GM19328 (cell line): ENCODE data around the gene NPDC1.

Experiments used
- ATAC-seq: cut with Tn5 transposase; IDR thresholded peaks from one replicate; pipeline ENCODE4 v1.9.1; 2021; ENCODE audit warnings: mild to moderate bottlenecking, moderate library complexity; ENCODE audit not compliant: unreplicated experiment

The NPDC1 gene, protein sequence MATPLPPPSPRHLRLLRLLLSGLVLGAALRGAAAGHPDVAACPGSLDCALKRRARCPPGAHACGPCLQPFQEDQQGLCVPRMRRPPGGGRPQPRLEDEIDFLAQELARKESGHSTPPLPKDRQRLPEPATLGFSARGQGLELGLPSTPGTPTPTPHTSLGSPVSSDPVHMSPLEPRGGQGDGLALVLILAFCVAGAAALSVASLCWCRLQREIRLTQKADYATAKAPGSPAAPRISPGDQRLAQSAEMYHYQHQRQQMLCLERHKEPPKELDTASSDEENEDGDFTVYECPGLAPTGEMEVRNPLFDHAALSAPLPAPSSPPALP

DNA sequence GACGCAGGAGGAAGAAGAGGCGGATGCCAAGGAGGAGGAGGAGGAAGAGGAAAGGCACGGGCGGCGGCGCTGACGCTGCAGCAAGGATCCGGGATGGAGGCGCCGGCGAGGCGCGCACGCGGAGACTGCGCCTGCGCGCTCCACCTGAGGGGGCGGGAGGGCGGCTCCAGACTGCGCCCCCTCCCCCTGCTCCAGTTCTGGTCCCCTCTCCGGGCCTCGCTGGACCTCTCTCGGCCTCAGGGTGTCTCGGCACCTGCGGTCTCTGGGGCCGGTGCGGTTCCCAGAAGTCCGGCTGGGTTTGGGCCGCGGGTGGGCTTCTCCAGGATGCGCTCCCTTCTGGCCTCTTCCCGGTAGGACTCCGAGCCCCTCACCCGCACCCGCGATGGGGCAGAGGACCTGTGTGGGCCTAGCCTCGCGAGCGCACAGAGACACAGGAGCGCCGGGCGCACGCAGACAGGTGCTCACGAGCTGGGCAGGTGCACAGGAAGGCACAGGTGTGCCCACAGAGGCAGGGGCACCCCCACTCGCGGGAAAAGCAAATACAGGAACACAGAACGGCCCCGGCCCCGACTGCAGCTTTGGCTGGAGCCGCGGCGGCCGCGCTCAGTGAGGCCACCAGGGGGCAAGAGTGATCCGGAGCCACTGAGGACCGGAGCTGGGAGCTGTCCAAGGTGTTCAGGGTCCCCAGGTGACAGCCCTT lies at the start of gene NPDC1:
Gene NPDC1, minus strand, starts transcription at position 90 of the 700 bp plus-strand sequence. CDS start 188 bp downstream, outside the sequence.
- no peak for ATAC-seq

DNA sequence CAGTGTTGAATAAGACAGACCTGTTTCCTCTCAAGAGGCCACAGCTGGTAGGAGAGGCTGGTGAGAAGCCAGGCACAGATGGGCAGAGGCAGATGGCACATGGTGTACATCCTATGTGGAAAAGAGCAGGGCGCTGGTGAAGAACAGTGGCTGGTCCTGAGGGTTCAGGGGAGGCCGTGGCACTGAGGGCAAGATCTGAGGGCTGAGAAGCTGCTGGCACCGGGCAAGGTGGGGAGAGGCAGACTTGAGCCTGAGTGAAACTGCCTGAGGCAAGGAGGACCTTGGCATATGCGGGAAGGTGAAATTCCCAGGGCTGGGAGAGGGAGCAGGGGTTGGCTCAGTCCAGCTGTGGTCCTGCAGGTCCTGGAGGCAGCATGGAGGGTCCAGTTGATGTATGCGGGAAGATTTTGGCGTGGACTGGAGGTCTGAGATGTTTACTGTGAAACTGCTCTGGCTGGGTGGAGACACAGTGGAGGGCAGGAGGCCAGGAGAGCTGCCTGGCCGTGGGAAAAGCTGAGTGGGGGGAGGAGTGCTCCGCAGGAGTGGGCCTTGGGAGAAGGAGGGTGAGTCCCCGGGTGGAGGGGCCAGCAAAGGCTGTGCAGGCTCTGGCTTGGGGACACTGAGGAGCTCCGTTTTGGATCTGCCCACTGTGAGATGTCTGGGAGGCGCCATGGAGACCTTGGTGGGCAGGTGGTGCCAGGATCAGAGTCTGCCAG lies 43.4 kb upstream of the NPDC1 start:
- no peak for ATAC-seq

DNA sequence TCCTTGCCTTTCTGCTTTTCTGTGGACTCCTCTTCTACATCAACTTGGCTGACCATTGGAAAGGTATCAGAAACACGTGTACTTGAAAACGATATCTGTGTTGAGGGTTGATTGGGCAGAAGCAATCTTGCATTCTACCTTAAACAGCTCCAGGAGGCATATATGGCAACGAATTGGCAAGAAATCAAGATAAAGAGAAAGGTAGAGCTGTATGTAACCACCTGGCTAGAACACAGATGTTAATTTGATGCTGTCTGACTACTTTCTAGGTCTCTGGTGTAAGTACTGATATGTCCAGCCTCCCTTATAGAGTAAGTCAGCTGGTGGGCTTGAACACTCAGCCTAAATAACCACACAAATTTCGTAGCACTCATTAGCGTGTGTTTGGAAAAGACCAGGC lies 42.1 kb upstream of the NPDC1 start:
- no peak for ATAC-seq

DNA sequence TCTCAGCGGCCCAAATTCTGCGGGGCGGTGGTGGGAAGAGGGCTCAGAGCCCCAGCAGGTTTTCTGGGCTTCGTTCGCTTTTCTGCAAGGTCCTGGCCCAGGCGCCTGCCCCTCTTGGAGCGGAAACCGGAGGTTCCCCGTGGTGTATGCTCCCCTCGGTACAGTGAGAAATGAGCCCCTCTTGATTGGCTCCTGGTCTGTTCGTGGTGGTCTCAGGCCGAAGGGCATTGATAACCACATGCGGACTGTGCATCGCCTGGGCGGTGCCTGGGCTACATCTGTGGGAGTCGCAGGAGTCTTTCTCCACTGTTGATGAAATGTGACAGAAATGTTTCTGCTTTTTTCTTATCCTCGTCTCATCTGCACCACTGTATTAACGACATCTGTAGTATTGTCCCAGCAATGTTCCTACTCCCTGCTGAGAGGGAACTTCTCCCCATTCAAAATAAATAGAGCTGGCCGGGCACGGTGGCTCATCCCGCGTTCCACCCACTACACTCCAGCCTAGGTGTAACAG lies 41.5 kb upstream of the NPDC1 start:
- no peak for ATAC-seq

DNA sequence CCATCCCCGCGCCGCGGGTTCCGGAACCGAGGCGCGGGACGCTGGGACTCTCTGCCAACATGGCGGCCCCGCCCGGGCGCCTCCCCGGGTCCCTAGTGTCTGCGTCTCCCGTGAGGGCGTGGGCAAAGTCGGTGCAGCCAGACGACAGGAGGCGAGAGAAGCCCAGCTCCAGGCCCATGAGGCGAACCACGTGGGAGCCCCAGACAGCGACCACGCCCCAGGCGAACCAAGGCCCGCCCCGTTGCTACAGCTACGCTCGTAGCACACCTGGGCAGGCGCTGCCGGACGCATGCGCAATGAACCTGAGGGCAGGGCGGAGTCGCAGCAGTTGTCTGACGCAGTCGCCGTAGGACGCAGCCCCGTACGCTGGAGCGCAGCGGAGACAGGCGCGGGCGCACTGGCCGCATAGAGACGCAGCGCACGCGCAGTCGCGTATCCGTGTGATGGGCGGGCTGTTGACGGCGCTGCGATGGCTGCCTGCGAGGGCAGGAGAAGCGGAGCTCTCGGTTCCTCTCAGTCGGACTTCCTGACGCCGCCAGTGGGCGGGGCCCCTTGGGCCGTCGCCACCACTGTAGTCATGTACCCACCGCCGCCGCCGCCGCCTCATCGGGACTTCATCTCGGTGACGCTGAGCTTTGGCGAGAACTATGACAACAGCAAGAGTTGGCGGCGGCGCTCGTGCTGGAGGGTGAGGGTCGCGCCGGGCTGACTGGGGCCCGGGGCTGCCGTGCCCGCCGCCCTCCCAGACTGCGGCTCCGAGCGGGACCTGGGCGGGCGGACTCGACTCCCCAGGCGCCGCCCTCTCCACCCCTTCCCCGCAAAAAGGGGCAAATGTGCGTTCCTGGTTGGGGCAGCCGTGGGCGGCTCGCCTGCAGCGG lies 40.8 kb upstream of the NPDC1 start, which contains the start of gene MAN1B1:
Gene MAN1B1, plus strand, starts transcription at position 455 of the 878 bp plus-strand sequence. Its CDS starts 15 bp downstream, at position 470.
- peak; percentile 85 for ATAC-seq

DNA sequence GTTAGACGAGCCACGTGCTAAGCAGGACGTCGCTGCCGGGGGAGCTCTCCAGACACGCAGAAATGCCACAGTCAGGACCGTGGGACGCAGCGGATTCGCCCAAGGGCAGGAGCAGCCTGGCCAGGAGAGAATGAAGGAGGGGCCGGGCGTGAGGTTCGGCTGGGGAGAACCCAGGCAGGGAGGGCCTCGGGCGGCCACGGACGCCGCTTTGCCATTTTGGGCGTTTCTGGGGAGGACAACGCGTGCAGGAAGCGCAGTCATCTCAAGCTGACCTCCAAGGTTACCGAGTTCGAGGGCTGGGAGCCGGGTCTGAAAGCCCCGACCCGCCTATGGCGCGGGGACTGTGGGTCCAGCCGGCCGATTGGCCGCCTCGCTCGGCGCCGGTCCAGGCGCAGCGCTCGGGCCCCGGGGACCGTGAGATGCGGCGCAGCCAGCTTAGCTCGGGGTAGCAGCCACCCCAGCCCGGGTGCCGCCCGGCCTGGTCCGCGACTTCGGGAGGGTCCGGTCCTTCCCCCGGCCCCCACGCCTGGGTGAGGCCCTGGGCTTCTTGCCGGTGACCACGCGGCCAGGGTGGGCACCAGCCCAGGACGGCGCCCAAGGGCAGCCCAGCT lies 40.0 kb upstream of the NPDC1 start:
- peak; percentile 0 for ATAC-seq

DNA sequence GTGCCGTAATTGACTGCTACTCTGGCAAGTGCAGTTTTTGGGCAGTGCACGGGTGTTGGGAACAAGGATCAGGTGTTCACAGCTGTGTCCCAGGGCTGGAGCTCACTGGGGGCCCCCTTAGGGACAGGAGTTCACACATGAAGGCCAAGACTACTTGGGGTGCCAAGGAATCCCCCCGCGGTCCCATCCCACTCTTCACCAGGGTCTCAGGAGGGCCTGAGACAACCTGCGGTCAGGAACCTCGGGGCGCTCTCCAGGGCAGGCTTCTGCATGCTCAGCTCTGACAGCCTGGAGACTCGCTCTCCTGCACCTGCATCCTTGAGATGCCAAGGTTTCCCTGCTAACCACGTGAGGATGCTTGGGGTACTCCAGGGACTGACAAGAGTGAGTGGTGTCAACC lies 38.5 kb upstream of the NPDC1 start:
- no peak for ATAC-seq

DNA sequence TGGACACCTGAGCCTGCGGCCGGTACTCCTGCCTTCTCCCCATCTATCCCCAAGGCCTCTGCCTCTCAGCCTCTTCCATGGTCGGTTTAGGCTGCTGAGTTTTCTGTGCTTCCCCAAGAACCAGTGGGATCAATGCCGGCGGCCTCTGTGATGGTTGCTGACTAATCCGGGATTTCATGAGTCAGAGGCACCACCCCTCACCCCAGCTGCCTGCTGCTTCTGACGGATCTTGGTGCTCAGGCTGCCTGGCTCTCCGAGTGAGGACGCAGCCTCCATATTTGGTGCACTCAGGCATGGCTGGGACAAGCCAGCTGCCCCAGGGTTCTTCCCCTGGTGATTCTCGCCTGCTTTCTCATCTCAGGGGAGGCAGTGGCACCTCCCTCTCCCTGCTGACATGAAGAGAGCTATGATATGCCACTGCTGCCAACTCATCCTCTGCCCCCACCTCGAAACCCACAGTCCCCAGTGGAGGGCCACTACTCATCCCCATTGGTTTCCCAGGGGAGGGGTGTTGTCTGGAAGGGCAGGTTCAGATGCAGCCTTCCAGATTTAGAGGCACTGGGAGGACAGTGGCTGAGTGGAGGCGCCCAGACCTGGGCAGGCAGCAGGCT lies 37.5 kb upstream of the NPDC1 start:
- ATAC-seq: no peak

DNA sequence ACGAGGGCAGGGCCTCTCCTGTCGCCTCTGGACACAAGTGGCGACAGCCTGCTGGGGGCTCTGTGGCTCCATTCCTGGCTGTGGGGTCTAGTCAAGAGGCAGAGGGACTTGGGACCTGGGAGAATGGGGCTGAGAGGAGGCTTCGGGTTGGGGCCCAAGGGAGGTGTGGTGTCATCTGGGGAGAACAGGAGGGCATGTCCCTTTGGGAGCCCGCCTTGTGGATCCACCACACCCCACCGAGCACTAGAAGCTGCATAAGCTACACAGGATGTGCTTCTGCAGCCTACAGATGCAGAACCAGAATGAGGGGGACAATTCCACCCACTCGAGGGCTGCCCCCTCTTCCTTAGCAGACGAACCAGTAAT lies 36.9 kb upstream of the NPDC1 start:
- ATAC-seq: no peak

DNA sequence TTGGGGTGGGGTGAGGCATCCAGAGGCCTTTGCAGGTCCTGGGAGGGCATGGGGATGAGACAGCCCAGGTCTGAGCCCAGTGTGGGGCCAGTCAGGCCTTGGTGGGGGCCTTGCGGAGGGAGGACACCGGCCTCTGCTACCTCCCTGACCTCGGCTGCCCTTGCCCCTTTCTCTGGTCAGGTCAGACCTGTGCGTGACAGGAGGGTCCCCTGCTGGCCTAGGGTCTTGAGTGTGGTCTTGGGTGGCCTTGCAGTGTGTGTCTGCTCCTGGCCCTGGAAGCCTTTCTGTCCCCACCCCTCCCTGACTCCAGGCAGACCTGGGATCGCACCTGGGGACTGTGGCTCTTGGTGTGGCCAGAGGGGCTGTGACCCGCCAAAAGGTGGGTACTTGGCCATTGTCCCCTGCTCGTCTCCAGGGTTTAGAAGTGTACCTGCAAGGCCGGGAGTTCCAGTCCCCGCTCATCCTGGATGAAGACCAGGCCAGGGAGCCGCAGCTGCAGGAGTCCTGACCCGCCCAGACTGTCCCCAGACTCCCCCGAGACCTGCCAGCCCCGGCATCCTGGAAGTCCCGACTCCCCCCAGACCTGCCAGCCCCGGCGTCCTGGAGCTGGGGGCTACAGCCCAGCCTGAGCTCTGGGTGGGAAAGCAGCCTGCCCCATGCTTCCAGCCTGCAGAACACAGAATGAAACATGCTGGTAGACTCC lies 36.4 kb upstream of the NPDC1 start:
- ATAC-seq: no peak

DNA sequence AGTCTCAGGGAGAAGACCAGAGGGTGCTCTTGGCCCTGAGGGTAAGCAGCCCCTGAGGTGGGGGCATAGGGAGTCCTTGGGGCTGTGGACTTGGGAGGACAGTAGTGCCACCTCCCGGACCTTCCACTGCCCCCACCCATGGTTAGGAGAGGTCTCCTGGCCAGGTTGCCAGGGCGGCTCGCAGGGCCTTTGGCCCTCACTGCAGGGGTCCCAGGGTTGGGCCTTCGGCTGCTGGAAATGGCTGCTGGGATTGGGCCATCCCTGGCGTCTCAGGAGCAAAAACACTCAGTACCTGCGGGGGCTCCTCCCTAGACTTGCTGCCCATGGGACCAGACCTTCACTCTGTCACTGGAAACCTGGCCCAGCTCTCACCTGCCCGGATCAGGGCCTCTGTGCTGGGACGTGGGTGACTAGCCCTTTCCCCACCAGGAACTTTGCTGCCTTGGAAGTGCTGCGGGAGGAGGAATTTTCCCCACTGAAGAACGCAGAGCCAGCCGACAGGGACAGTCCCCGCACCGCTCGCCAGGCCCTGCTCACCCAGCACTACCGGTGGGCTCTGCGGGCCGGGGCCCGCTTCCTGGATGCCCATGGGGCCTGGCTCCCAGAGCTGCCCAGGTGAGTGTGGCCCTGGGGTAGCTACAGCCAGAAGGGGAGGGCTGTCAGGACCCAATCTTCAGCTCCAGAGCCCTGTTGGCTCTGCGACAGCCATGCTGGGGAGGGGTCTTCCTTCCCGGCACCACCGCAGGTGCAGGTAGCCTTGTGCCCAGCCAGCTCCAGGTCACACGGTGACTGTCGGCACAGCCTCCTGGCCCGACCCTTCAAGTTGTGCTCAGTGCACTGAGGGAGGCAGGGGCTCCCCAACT lies 34.5 kb upstream of the NPDC1 start:
- ATAC-seq: no peak

DNA sequence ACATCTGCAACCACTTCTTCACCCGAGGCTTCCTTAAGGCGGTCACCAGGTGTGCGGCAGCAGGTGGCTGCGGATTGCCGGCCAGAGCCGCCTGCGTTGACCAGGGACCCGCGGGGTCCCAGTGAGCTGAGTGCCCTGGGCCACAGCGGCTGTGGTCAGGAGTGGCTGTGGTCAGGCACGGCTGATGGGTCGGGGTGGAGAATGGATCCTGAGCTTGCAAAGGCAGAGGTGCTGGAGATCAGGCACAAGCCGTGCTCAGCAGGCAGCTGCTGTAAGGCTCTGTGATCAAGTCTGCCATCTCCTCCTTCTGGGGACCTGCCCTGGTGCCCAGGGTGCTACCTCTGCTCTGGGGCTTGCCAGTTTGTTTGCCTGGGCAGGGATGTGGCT lies 33.4 kb upstream of the NPDC1 start:
- no peak for ATAC-seq

DNA sequence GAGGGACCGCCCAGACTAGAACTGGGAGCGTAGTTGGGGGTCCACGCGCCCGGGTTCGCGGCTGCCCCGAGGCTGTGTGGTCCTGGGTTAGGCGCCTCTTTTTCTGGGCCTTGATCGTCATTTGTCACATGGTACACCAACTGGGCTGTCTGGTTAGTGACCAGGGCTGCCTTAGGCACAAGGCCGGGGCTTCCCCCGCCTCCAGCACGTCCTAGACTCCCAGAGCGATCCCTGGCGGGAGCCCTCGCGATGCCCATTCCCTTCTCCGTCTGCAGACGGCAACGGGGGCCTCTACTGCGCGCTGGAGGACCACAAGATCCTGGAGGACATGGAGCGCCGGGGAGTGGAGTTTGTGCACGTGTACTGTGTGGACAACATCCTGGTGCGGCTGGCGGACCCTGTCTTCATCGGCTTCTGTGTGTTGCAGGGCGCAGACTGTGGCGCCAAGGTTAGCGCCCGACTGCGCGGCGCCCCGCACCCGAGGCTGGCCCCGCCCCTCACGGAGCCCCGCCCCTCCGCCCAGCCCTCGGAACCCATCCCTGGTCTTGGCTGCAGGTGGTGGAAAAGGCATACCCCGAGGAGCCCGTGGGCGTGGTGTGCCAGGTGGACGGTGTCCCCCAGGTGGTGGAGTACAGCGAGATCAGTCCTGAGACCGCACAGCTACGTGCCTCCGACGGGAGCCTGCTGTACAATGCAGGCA lies 32.9 kb upstream of the NPDC1 start:
- ATAC-seq: no peak

DNA sequence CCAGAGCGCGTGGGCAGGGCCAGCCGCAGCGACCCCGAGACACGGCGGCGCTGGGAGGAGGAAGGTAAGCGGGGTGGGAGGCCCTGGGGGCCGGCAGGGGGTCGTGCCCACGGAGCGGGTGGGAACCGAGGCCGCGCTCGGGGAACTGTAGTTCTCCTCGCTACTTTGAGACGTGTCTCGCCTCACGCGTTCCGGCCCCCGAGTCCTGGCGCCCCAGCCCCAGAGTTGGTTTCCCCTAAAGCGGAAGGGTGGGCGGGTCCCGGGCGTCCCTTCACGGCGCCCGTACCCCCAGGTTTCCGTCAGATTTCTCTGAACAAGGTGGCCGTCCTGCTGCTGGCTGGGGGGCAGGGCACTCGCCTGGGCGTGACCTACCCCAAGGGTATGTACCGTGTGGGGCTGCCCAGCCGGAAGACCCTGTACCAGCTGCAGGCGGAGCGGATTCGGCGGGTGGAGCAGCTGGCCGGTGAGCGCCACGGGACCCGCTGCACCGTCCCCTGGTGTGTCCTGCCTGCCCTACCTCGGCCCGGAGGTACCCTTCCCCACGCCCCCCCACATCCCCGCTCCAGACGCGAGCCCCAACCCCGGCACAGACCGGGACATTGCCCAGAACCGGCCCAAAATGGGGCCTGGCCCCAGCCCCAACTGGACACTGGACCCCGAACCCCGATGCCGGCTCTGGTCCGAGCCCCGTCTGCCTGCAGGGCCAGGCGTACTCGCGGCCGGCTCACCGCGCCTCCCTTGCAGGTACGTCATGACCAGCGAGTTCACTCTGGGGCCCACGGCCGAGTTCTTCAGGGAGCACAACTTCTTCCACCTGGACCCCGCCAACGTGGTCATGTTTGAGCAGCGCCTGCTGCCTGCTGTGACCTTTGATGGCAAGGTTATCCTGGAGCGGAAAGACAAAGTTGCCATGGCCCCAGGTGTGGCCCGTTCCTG lies 32.0 kb upstream of the NPDC1 start:
- no peak for ATAC-seq

DNA sequence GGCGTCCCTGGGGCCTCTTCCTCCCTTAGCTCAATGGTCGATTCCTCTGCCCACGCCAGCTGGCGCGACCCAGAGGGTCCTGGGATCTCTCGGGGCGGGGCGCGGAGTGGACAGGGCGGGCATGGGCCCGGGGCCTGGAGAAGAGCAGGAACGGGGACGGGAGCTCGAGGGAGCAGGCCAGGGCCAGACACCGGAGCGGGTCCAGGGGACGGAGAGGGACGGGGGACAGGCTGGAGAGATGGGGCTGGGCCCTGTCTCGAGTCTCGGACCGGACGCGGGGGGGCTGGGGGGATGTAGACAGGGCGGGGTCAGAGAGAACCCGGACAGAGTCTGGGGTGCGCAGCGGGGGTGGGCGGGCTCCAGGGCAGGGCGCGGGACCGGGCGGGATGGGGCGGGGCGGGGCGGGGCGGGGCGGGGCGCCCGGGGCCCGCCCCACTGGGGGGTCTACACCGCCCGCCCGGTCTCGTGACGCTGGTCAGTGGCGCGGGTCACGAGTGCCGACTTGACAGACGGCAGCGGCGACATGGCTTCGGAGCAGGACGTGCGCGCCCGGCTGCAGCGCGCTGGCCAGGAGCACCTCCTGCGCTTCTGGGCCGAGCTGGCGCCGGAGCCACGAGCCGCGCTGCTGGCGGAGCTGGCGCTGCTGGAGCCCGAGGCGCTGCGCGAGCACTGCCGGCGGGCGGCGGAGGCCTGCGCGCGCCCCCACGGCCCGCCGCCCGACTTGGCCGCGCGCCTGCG lies 31.2 kb upstream of the NPDC1 start, which contains the start of gene UAP1L1:
Gene UAP1L1, plus strand, starts transcription at position 508 of the 738 bp plus-strand sequence. Its CDS starts 16 bp downstream, at position 524.
- ATAC-seq: peak; percentile 56

DNA sequence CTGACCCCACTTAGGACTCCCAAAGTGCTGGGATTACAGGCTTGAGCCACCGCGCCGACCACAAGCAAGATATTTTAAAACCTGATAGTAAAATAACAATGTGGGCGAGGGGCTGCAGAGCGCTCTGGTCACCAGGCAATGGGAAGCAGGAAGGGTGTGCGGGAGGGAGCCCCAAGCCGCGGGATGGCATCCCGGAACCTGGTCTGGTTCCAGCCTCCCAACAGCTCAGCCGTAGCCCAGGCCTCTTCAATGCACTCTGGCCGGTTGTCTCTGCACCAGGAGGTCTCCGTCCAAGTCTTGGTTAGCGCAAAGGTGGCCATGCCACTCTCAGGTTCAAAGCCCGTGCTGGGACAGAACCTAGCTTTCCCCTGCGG lies 30.6 kb upstream of the NPDC1 start:
- no peak for ATAC-seq
